Stimulated activated memory B cell treated with anti-CD40 and anti-IgM and Interleukin-4, amounts not matched to agents 10 μg/mL and 1 μg/mL and 100 μg/mL, for 72 hours (primary cell): ENCODE measurements around the gene HOXA10.

Experiments
- ATAC-seq: fragments of 150-1000 bp; cut with Tn5 transposase; 2 replicates; pipeline ENCODE4 v1.10.0; 2021
- H3K27ac Mint-ChIP-seq: one replicate; pipeline ENCODE4 v1.8.0; 2022; ENCODE audit warnings: mild to moderate bottlenecking, mixed read lengths
- H3K27me3 Mint-ChIP-seq: one replicate; pipeline ENCODE4 v1.8.0; 2022; ENCODE audit warnings: mixed read lengths
- H3K36me3 Mint-ChIP-seq: one replicate; pipeline ENCODE4 v1.8.0; 2022; ENCODE audit warnings: mixed read lengths
- H3K4me1 Mint-ChIP-seq: one replicate; pipeline ENCODE4 v1.8.0; 2022; ENCODE audit warnings: mixed read lengths
- H3K4me3 Mint-ChIP-seq: one replicate; pipeline ENCODE4 v1.8.0; 2022; ENCODE audit warnings: mild to moderate bottlenecking, moderate library complexity, mixed read lengths
- H3K9me3 Mint-ChIP-seq: one replicate; pipeline ENCODE4 v1.8.0; 2022; ENCODE audit warnings: mixed read lengths

The HOXA10 gene

DNA sequence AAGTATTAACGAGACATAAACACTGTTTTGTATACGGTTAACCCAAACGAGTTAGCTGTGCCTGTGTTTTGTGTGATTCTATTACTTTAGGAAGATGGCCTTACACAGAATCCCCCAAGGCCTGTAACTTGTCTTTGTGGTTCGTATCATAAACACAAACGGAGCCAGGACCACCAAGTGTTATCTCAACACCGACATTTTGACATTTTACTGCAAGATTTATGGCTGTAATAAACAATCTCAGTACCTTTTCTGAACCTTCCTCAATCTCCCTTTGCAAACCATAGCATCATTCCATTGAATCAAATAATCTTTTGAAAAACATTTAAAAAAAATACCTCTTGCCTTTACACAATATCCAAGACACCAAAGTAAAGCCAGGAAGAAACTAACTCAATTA lies 41.1 kb downstream of the HOXA10 start:
- Mint-ChIP-seq H3K36me3 (no peaks in the 10 kb centered on the region), H3K27ac (no peak overlapping the region), H3K4me3 (no peak overlapping the region), H3K4me1 (no peaks in the 10 kb centered on the region), H3K27me3 (peaks cover 73% of the 10 kb centered on the region), H3K9me3 (peaks cover 3% of the 10 kb centered on the region)
- ATAC-seq = no peak

GRCh38 chr7:27132214-27132613 lies 41.9 kb downstream of the HOXA10 start:
- peaks cover 3% of the 10 kb centered on the region for H3K9me3 Mint-ChIP-seq
- peaks cover 73% of the 10 kb centered on the region for H3K27me3 Mint-ChIP-seq
- H3K4me3 Mint-ChIP-seq = no peak overlapping the region
- no peak overlapping the region for H3K27ac Mint-ChIP-seq
- no peaks in the 10 kb centered on the region for H3K4me1 Mint-ChIP-seq
- no peak for ATAC-seq
- no peaks in the 10 kb centered on the region for H3K36me3 Mint-ChIP-seq

GRCh38 chr7:27131390-27131819 lies 42.7 kb downstream of the HOXA10 start:
- Mint-ChIP-seq H3K4me1 (no peaks in the 10 kb centered on the region), H3K4me3 (peak overlapping the region; percentile 54), H3K36me3 (no peaks in the 10 kb centered on the region), H3K9me3 (peaks cover 3% of the 10 kb centered on the region), H3K27me3 (peaks cover 74% of the 10 kb centered on the region), H3K27ac (no peak overlapping the region)
- no peak for ATAC-seq

GRCh38 chr7:27130540-27131389 lies 43.4 kb downstream of the HOXA10 start, which contains the start of gene HOXA4:
TSS of gene HOXA4 (minus strand) at chr7:27130757. CDS start at chr7:27130733, 24 bp downstream.
- no peaks in the 10 kb centered on the region for H3K4me1 Mint-ChIP-seq
- H3K4me3 Mint-ChIP-seq = peak within 1 kb of the TSS; percentile 54
- peaks cover 3% of the 10 kb centered on the region for H3K9me3 Mint-ChIP-seq
- peaks cover 70% of the 10 kb centered on the region for H3K27me3 Mint-ChIP-seq
- no peak within 1 kb of the TSS for H3K27ac Mint-ChIP-seq
- H3K36me3 Mint-ChIP-seq = no peaks in the 10 kb centered on the region
- ATAC-seq = peak; percentile 83

- Mint-ChIP-seq H3K27me3 (peaks cover 73% of the 10 kb centered on the region), H3K27ac (no peak overlapping the region), H3K4me3 (no peak overlapping the region), H3K4me1 (no peaks in the 10 kb centered on the region), H3K36me3 (no peaks in the 10 kb centered on the region), H3K9me3 (peaks cover 3% of the 10 kb centered on the region)
- peak; percentile 74 for ATAC-seq
Measured at GRCh38 chr7:27129729-27130539, 44.2 kb downstream of the HOXA10 start.

DNA sequence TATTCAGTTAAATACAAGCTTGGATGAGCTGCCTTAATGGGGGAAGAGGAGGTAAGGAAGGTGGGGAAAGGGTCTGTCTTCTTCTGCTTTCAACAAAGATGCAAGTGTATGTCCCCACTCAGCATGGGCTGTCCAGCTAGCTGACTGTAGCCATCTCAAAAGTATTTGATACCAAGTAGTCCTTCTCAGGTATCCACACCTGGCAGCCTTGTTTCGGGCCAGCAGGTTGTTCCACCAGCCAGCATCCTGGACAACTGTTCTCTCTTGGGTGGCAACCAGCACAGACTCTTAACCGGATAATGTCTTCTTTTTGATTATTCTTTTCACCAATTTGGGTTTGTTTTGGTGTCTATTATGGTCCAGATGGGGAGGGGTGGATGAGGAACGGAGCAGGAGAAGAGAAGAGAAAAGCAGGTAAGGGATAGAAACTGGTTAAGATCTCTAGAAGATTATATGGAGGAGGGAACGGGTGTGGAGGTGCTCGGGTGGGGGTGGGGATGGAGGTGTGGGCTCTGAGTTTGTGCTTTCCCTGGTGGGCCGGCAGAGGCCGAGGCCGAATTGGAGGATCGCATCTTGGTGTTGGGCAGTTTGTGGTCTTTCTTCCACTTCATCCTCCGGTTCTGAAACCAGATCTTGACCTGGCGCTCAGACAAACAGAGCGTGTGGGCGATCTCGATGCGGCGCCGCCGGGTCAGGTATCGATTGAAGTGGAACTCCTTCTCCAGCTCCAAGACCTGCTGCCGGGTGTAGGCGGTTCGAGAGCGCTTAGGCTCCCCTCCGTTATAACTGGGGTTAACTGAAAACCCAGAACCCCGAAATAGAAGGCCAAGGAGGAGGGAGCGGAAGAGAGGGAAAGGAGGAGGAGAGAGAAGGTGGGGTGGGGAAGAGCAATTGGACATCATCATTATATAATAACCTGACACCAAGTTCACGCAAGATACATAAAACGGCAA lies 45.1 kb downstream of the HOXA10 start:
- Mint-ChIP-seq H3K4me3 (peak overlapping the region; percentile 45), H3K36me3 (no peaks in the 10 kb centered on the region), H3K27ac (no peak overlapping the region), H3K9me3 (peaks cover 3% of the 10 kb centered on the region), H3K4me1 (no peaks in the 10 kb centered on the region), H3K27me3 (peaks cover 73% of the 10 kb centered on the region)
- no peak for ATAC-seq

DNA sequence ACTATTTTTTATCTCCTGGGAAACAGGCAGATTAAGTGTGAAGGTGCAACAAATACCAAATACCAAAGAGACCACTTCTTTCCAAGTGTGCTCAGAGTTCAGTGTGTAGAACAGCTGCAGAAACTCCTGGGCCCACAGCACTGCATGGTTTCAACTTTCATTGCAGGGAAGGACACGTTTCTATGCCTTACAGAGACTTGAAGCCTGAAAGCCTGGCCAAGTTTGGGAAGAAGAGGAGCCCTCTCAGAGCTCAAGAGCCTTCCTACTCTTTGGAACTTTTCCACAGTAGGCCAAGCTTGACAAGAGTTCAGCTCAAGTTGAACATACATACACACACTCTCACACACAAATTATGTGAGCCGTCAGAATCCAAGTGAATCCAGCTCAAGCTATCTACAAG lies 46.1 kb downstream of the HOXA10 start:
- Mint-ChIP-seq H3K27me3 (peaks cover 70% of the 10 kb centered on the region), H3K36me3 (no peaks in the 10 kb centered on the region), H3K27ac (no peak overlapping the region), H3K4me3 (no peak overlapping the region), H3K9me3 (peaks cover 3% of the 10 kb centered on the region), H3K4me1 (no peaks in the 10 kb centered on the region)
- no peak for ATAC-seq

- ATAC-seq = no peak
- H3K9me3 Mint-ChIP-seq = peaks cover 3% of the 10 kb centered on the region
- no peak overlapping the region for H3K27ac Mint-ChIP-seq
- peaks cover 64% of the 10 kb centered on the region for H3K27me3 Mint-ChIP-seq
- no peaks in the 10 kb centered on the region for H3K36me3 Mint-ChIP-seq
- no peak overlapping the region for H3K4me3 Mint-ChIP-seq
- H3K4me1 Mint-ChIP-seq = no peaks in the 10 kb centered on the region
Measured at GRCh38 chr7:27126596-27127327, 47.4 kb downstream of the HOXA10 start.

- Mint-ChIP-seq H3K27me3 (peaks cover 58% of the 10 kb centered on the region), H3K4me3 (no peak overlapping the region), H3K9me3 (peaks cover 3% of the 10 kb centered on the region), H3K4me1 (no peaks in the 10 kb centered on the region), H3K27ac (no peak overlapping the region), H3K36me3 (no peaks in the 10 kb centered on the region)
- ATAC-seq = no peak
Measured at GRCh38 chr7:27125986-27126394, 48.1 kb downstream of the HOXA10 start.

DNA sequence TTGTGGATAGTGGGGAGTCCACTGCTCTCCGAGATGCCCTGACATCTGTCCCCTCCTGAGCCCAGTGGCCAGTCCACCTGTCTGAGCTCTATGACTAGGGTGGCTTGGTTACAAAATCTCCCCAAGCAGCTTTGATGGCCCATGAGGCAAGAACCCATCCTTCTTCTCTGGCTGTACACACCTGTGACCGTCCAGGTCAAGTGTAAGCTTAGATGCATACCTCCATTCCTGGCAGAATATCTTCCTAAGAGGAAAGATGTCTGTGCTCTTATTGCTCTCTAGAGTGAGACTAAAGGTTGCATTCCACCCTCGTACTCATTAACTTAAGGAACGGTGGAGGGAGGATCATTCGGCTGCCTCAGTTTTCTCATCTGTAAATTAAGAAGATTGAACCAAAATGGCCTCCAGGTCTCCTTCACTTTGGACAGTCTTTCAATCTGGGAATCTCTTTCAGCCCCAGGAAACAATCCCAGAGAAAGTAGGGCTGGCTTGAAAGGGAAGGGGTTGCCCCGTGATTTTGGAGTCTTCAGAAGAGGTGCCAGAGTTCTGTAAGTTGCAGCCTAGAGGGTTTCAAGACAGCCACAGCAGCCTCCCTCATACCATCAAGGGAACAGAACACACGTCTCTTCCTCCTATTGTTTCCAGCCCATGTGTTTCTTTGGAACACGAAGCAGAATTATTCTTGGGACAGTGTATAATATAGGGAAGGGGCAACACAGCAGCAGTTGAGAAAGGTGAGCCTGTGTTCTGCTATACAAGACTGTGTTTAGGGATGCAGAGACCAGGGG lies 49.0 kb downstream of the HOXA10 start:
- Mint-ChIP-seq H3K9me3 (peaks cover 3% of the 10 kb centered on the region), H3K4me3 (no peak overlapping the region), H3K27ac (no peak overlapping the region), H3K27me3 (peaks cover 58% of the 10 kb centered on the region), H3K36me3 (no peaks in the 10 kb centered on the region), H3K4me1 (no peaks in the 10 kb centered on the region)
- ATAC-seq = no peak

DNA sequence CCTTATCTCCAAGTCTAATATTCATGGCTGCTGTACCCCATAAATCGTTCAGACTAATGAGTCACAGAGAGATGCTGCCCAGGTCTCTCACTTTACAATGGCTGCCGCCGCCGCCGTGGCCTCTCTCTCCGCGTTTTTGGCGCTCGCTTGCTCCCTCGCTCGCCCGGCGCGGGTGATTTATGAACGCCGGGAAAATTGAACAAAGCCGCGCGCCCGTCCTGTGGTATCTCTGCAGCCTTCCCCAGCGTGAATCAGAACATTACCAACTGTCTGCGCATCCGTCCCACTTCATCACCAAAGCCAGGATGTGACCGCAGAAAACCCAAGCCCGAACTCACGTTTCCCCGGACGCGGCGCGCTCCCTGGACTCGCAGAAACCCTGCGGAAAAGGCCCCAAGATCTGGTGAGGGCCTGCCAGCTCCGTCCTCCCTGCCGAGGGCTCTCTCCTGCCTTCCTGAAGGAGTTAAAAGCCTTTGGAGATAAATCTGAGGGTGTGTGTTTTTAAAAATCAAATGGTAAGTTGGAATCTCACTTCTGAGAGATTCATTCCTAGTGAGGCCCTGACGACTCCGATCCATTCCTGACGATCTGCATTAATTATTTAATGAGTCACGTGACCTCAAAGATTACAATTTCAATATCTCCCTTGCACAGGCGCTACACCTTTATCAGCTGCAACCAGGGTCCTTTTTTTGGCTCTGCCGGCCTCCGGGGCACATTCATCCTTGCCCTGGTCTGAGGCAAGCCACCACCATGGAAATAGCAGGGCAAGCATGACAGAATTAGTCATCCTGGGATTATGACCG lies 49.8 kb downstream of the HOXA10 start:
- peaks cover 55% of the 10 kb centered on the region for H3K27me3 Mint-ChIP-seq
- H3K36me3 Mint-ChIP-seq = no peaks in the 10 kb centered on the region

GRCh38 chr7:27123477-27124053 lies 50.6 kb downstream of the HOXA10 start:
- Mint-ChIP-seq H3K4me1 (no peaks in the 10 kb centered on the region), H3K27me3 (peaks cover 48% of the 10 kb centered on the region), H3K9me3 (no peaks in the 10 kb centered on the region), H3K4me3 (no peak overlapping the region), H3K27ac (no peak overlapping the region), H3K36me3 (no peaks in the 10 kb centered on the region)
- ATAC-seq = peak; percentile 27

More for the DNA sequence above, 49.8 kb downstream of the HOXA10 start:
- Mint-ChIP-seq H3K4me1 (no peaks in the 10 kb centered on the region), H3K27ac (no peak overlapping the region), H3K9me3 (peaks cover 3% of the 10 kb centered on the region), H3K4me3 (no peak overlapping the region)
- no peak for ATAC-seq

GRCh38 chr7:27123007-27123476 lies 51.1 kb downstream of the HOXA10 start:
- Mint-ChIP-seq H3K9me3 (no peaks in the 10 kb centered on the region), H3K4me3 (no peak overlapping the region), H3K27me3 (peaks cover 45% of the 10 kb centered on the region), H3K36me3 (no peaks in the 10 kb centered on the region), H3K27ac (no peak overlapping the region), H3K4me1 (no peaks in the 10 kb centered on the region)
- no peak for ATAC-seq
